GM19023 (cell line): Measurements from ENCODE around the gene LRCH4.
"Not testable (repeated sequence)": the region's sequence is repeated elsewhere in the genome, so short reads cannot be mapped to it uniquely, and the experiment has no call there.

Source experiments
- ATAC-seq: cut with Tn5 transposase; IDR thresholded peaks from one replicate; pipeline ENCODE4 v1.9.1; 2021; ENCODE audit warnings: mild to moderate bottlenecking, moderate library complexity; ENCODE audit not compliant: unreplicated experiment

Gene LRCH4

DNA sequence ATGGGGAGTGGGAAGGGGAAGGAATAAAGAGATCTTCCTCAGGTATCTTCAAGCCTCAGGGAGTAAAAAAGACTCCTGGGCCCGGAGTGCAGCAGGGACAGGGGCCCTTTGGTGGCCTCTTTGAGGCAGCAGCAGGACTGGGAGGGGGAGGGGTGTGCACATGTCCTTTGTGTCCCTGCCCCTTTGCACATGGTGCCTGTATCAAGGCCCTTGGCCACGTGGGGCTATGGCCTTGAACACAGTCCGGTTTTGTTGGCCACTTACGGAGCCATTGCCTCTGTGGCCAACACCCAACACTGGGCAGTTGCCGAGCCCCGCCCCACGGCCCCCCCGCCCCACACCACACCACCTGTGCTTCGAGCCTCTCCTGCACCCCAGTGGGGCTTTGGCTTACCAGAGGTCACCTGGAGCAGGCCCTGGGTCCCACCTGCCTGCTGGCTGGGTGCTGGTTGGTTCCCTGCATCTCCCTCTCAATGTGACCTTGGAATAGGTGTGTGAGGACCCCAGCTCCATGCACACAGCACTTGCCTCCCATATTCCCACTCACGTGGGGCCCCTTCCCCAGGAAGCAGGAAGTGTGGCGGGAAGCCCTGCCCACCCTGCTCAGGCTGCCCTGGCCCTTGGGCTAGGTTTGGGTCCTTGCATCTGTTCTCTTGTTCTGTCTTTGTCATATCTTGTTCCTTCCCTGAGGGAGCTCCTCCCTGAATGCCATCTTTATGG lies 17.6 kb downstream of the LRCH4 start:
- no peak for ATAC-seq

DNA sequence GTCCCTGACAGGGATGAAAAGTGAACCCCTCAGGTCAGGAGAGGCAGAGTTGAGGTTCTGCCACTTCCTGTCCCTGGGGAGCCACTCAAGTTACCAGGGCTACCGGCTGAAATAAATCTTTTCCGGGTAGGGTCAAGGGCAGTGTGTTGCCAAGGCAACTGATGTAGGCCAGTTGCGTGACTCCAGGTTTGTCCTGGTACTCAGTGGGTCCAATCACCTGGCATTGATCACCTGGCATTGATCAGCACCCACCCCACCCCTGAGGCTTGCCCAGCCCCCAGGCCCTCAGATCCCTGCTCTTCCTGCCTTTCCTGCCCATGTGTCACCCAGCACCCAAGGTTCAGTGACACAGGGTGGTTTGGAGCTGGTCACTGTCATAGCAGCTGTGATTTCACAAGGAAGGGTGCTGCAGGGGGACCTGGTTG lies 18.2 kb downstream of the LRCH4 start:
- ATAC-seq, result no peak

- ATAC-seq, result no peak
These were observed 18.7 kb downstream of the LRCH4 start for GRCh38 chr7:100567031-100567730.

DNA sequence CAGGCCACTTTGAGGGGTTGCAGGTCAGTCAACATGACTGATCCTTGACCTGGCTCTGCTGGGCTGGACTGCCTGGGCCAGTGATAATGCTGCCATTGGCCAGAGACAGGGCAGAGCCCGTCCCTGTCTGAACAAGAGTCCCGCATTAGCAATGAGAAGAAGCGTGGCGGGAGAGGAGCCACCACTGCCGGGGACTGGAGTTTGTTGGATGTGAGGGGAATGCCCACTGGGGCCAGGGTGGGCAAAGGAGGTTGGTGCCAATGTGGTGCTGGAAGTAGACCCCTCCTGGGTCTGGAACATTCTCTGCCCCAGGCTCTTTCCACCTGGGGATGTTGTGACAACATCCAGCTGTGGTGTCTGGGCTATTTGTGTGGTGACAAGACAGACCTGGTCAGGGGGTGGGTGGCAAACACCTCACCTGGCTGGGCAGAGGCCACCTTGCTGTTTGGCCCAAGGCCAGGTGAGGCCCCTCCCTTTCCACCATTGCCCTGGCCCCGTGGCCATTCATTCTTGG lies 19.9 kb downstream of the LRCH4 start:
- ATAC-seq, result no peak

GRCh38 chr7:100565133-100565571 lies 20.8 kb downstream of the LRCH4 start:
- ATAC-seq, result no peak

GRCh38 chr7:100564405-100564804 lies 21.5 kb downstream of the LRCH4 start:
- ATAC-seq, result not testable (repeated sequence)

GRCh38 chr7:100563809-100564400 lies 22.0 kb downstream of the LRCH4 start:
- no peak for ATAC-seq

GRCh38 chr7:100563100-100563564 lies 22.8 kb downstream of the LRCH4 start:
- ATAC-seq, result no peak

DNA sequence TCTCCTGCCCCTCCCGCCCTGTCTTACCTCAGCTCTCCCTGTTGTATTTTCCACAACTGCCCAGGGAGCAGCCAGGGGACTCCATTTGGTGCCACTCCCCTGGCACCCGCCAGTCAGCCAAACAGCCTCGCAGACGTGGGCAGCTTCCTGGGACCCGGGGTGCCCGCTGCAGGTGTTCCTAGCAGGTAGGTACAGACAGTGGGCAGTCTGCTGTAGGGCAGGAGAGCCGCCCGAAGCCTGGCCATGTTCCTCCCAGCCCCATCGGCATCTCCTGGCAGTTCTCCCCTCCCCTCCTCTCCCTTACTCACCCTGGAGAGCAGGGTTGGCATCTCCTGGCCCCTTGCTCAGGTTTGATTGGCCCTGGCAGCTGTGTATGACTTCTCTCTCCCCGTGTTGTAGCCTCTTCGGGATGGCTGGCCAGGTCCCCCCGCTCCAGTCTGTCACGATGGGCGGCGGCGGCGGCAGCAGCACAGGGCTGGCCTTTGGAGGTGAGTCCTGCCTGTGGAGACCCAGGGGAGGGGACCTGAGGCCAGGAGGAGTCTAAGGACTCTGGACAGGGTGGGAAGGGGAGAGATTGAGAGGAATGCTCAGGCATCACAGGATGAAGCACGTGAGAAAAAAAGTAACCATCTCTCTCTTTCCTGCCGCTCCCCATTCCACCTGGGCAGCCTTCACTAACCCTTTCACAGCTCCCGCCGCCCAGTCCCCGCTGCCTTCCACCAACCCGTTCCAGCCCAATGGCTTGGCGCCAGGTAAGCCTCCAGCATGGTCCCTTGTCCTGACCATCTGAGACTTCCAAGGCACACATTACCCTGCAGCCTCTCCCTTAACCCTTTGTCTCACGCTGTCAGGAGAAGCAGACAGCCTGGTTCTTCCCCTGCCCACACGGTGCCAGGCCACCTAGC lies 23.5 kb downstream of the LRCH4 start:
- ATAC-seq, result no peak

DNA sequence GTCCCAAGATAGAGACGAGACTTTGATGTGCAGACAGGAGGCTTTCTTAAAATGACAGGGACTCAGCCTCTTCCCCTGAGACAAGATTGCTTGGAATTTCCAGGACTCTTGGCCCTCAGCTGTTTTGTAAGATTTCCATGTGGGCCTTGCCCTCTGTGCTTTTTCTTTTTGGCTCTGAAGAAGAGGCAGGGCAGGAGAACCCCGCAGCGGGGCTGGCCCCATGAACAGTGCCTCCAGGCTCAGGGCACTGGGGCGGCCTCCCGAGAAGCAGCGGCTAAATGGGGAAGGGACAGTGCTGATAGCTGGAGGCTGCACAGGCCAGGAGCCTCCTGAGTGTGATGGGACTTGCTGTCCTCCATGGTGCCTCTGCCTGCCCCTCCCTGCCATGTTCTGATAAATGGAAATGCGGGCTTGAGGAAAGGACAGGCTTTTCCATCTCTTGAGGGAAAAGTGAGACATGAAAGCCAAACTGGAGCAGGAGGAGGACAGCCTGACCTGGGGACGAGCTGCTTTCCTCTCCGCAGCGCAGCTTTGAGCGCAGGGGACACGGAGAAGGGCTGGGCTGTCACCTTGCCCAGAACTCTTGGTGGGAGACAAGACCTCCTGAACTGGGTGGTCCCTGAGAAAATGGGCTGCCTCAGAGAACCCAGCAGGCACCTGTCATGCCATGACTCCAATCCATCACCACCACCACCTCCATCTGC lies 24.3 kb downstream of the LRCH4 start:
- ATAC-seq, result no peak

- ATAC-seq, result no peak
These were observed 26.8 kb downstream of the LRCH4 start for GRCh38 chr7:100559127-100559526.

DNA sequence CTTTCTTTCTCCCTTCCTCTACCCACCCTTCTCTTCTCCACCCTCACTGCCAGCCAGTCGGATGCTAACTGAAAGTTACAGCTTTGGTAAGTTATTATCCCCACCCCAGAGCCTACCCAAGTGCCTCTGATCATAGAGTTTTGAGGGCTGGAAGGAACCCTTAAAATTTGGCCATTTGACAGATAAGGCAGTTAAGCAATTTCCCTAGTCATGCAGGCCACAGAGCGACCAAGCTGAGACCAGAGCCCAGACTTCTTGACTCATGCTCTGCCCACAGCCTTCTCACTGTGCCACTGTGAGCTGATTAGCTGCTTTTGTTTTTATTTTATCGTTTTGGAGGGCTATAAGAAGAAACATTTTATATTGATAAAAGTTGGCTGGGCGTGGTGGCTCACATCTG lies 29.4 kb downstream of the LRCH4 start:
- no peak for ATAC-seq

- ATAC-seq, result no peak
These were observed 30.2 kb downstream of the LRCH4 start for GRCh38 chr7:100555701-100556100.

- no peak for ATAC-seq
These were observed 32.9 kb downstream of the LRCH4 start for GRCh38 chr7:100553032-100553431.

- no peak for ATAC-seq
These were observed 33.4 kb downstream of the LRCH4 start for GRCh38 chr7:100552532-100552931.

DNA sequence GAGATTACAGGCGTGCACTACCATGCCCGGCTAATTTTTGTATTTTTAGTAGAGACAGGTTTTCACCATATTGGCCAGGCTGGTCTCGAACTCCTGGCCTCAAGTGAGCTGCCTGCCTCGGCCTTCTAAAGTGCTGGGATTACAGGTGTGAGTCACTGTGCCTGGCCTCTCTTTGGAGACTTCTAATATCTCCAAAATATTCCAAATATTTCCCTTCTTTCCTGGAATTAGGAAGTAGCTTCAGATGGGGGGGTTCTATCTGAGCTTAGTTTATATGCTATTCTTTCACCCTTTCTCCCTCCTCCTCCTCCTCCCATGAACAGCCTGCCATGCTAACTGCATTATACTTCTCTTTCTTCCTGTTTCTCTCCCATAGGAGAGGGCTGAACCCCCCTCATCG lies 37.5 kb downstream of the LRCH4 start:
- ATAC-seq, result not testable (repeated sequence)

GRCh38 chr7:100547872-100548271 lies 38.1 kb downstream of the LRCH4 start:
- no peak for ATAC-seq

DNA sequence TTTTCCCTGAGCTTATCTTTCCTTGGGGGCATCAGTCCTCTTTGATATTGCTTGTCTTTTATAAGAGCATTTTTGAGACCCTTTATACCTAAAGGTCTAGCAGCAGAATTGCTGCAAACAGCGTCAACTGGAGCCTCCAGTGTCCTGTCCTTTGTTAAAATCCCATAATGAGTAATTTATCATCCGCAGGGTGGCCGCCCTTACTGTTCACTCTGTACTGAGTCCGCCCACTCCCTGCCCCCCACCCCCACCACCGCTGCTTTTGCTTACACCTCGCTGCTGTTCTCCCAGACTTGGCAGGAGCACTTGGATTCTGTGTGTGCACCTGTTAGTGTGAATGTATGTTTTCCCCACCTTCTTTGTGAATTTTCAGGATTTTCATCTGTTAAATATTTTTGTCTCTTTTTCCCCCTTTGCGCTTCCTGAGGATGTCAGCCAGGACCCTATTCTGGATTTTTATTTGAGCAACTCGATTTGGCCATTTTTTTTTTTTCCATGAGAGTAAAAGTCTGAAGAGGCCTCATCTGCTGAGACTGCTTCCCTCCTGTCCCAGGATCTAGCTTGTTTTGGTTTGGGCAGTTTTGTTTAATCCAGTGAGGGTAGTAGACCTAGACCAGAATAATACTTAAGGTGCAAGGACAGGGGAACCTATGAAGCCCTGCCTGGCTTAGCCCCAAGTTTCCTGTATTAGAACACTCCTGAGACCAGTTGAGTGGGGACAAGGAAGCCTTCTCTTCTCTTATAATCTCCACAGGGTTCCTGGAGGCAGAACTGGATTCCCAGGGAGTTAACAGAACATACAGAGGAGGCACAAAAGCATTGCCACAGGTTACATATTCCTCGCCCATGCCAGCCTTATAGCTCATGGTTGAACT lies 38.8 kb downstream of the LRCH4 start:
- no peak for ATAC-seq
